MCF 10A (cell line): ENCODE data around the gene STEAP3. TPM values are rescaled to one million over a fixed set of nuclear protein-coding genes. Genes with fewer than 3 reads are reported as not detected.

Experiments
- BruUV-seq: library from RNA; stranded (reverse); fragments of 400-500 nt; replicated peaks from 2 replicates; lab custom pipeline; 2021; lab: Mats Ljungman, UMichigan
- CTCF ChIA-PET: fragments of 300-600 bp; sonication (Branson Sonifier 250); formaldehyde crosslinking; extraction: SDS; loops from one replicate; lab custom pipeline; 2021; ENCODE audit warnings: antibody characterized with exemption, inconsistent platforms; lab: Yijun Ruan, JAX
- POLR2A ChIA-PET: fragments of 300-600, 350-650 bp; sonication (Branson Sonifier 250); formaldehyde crosslinking; extraction: SDS; loops from one replicate; lab custom pipeline; 2020; ENCODE audit warnings: antibody characterized with exemption, inconsistent platforms; lab: Yijun Ruan, JAX
- DNase-seq: peaks from one replicate; pipeline ENCODE4 v3.0.0-alpha.2; 2018; ENCODE audit not compliant: unreplicated experiment
- H3K27ac Mint-ChIP-seq: one replicate; pipeline ENCODE4 v1.8.0; 2022; ENCODE audit warnings: mild to moderate bottlenecking, low read depth, mixed read lengths; ENCODE audit not compliant: unreplicated experiment
- H3K27me3 Mint-ChIP-seq: one replicate; pipeline ENCODE4 v1.8.0; 2022; ENCODE audit warnings: mixed read lengths; ENCODE audit not compliant: insufficient read depth, unreplicated experiment
- H3K36me3 Mint-ChIP-seq: one replicate; pipeline ENCODE4 v1.8.0; 2022; ENCODE audit warnings: mild to moderate bottlenecking, moderate library complexity, mixed read lengths; ENCODE audit not compliant: insufficient read depth, unreplicated experiment
- H3K4me1 Mint-ChIP-seq: one replicate; pipeline ENCODE4 v1.8.0; 2022; ENCODE audit warnings: mixed read lengths; ENCODE audit not compliant: insufficient read depth, unreplicated experiment
- H3K4me3 Mint-ChIP-seq: one replicate; pipeline ENCODE4 v1.8.0; 2022; ENCODE audit warnings: mild to moderate bottlenecking, moderate library complexity, mixed read lengths; ENCODE audit not compliant: unreplicated experiment
- H3K9me3 Mint-ChIP-seq: one replicate; pipeline ENCODE4 v1.8.0; 2022; ENCODE audit warnings: mixed read lengths; ENCODE audit not compliant: unreplicated experiment
- CTCF ChIP-seq: fragments of 200-600 bp; IDR thresholded peaks from one replicate; pipeline ENCODE4 v1.8.0; 2022; ENCODE audit warnings: antibody characterized with exemption, mild to moderate bottlenecking; ENCODE audit not compliant: unreplicated experiment
- intact Hi-C: fragments of 100-400 bp; cut with micrococcal nuclease; formaldehyde crosslinking; loops from 2 replicates; pipeline ENCODE4 v1.14.1; 2022
- total RNA-seq: library from RNA; stranded (reverse); gene quantifications from 2 replicates; pipeline ENCODE4 v1.2.3, GENCODE V29; 2022

STEAP3 gene
- total RNA-seq, 1 experiment from 2014 or later = 25.0 TPM

DNA sequence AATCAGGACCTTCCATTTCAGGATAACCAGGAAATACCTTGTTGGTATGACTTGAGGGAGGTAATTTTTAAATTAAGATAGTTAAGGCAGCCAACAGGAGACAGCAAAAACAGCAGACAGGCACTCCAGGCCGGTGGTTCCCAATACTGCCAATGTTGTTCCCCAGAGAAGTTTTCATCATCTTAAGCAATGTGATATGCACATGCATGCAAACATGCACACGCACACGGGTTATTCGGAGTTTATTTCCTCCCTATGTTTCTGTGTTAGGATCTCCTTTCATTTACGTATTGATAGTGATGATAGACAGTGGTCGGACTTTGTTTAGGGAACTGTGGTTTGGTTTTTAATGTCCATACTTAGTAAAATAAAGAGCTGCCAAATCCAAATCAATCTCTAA is 55.3 kb downstream of the STEAP3 start:
- no peaks in the 10 kb centered on the region for H3K36me3 Mint-ChIP-seq
- peaks cover 10% of the 10 kb centered on the region for H3K4me1 Mint-ChIP-seq
- BruUV-seq = no TSS peak
- no peak for TF ChIP-seq CTCF
- no peak for DNase-seq
- H3K27me3 Mint-ChIP-seq = no peaks in the 10 kb centered on the region
- intact Hi-C loops = no loop called here
- no peak overlapping the region for H3K27ac Mint-ChIP-seq
- CTCF ChIA-PET = interaction anchor here (0.6 kb wide), 1 partner anchor 13 kb away, joined by 6 read pairs; no protein-coding TSS in a partner anchor
- no peaks in the 10 kb centered on the region for H3K9me3 Mint-ChIP-seq
- H3K4me3 Mint-ChIP-seq = no peak overlapping the region
- POLR2A ChIA-PET = no interaction called here

DNA sequence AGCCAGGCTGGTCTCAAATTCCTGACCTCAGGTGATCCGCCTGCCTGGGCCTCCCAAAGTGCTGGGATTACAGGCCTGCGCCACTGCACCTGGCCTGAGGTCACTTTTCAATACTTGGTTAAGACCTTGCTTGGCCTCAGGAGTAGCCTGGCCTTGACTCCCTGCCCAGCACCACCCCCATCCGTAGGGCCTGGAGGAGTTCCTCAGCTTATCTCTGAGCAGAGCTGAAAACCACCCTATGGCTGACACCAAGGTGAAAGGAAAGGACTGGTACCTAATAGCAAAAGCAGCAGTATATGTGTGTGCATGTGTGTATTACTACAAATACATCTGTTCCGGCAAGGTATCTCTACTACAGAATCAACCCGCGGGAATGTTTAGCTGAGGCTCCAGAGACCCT is 56.0 kb downstream of the STEAP3 start:
- CTCF ChIA-PET = interaction anchor here (0.6 to 0.8 kb wide), 5 partner anchors 11 to 295 kb away, joined by 3 to 5 read pairs (median 4); no protein-coding TSS in a partner anchor

GRCh38 chr2:119280680-119281079 is 57.0 kb downstream of the STEAP3 start:
- CTCF ChIA-PET = interaction anchor here (0.7 to 1.5 kb wide), 6 partner anchors 17 to 399 kb away, joined by 4 to 9 read pairs (median 6); no protein-coding TSS in a partner anchor
- Mint-ChIP-seq H3K27me3 (no peaks in the 10 kb centered on the region), H3K4me3 (no peak overlapping the region), H3K4me1 (peaks cover 16% of the 10 kb centered on the region), H3K9me3 (no peaks in the 10 kb centered on the region), H3K36me3 (no peaks in the 10 kb centered on the region), H3K27ac (no peak overlapping the region)
- TF ChIP-seq CTCF = no peak
- BruUV-seq = no TSS peak
- POLR2A ChIA-PET = no interaction called here
- intact Hi-C loops = no loop called here
- DNase-seq = no peak

More for the DNA sequence above, 56.0 kb downstream of the STEAP3 start:
- no peak overlapping the region for H3K4me3 Mint-ChIP-seq
- H3K9me3 Mint-ChIP-seq = no peaks in the 10 kb centered on the region
- TF ChIP-seq CTCF = no peak
- H3K36me3 Mint-ChIP-seq = no peaks in the 10 kb centered on the region
- H3K27me3 Mint-ChIP-seq = no peaks in the 10 kb centered on the region
- DNase-seq = no peak
- H3K27ac Mint-ChIP-seq = no peak overlapping the region
- intact Hi-C loops = no loop called here
- no TSS peak for BruUV-seq
- POLR2A ChIA-PET = no interaction called here
- peaks cover 16% of the 10 kb centered on the region for H3K4me1 Mint-ChIP-seq

- H3K9me3 Mint-ChIP-seq = no peaks in the 10 kb centered on the region
- DNase-seq = no peak
- BruUV-seq = no TSS peak
- H3K4me3 Mint-ChIP-seq = no peak overlapping the region
- H3K4me1 Mint-ChIP-seq = peaks cover 16% of the 10 kb centered on the region
- POLR2A ChIA-PET = interaction anchor here (0.6 kb wide), 1 partner anchor 115 kb away, joined by 4 read pairs; no protein-coding TSS in a partner anchor
- H3K36me3 Mint-ChIP-seq = no peaks in the 10 kb centered on the region
- H3K27me3 Mint-ChIP-seq = no peaks in the 10 kb centered on the region
- no peak overlapping the region for H3K27ac Mint-ChIP-seq
- intact Hi-C loops = no loop called here
- no peak for TF ChIP-seq CTCF
- CTCF ChIA-PET = interaction anchor here (0.6 to 1.7 kb wide), 6 partner anchors 10 to 1081 kb away, joined by 3 to 6 read pairs (median 4); no protein-coding TSS in a partner anchor
Measured at GRCh38 chr2:119282146-119282995, 58.7 kb downstream of the STEAP3 start.
